Measurements from ENCODE around the gene APOC4.
"Not testable (repeated sequence)": the region's sequence is repeated elsewhere in the genome, so short reads cannot be mapped to it uniquely, and the experiment has no call there.

Gene APOC4

DNA sequence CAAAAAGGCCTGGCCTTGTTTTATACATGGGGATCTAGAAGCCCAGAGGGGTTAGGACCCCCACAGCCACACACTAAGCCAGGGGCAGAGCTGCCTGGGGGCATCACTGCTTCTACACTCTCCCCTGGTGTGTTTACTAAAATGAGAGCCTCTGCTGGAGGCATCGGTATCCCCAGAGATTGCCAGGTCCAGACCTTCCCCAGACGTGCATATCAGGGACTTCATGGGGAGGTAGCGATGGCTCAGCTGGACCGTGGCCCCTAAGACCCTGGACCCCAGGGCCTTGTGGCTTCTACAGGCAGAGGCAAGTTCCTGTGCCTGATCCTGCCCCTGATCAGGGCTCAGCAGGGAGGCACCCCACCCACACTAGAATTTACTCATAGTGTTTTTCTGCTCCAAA, 26.6 kb downstream of the APOC4 start:
- DNase-seq (ENCODE audit: low read depth), result no peak
- peaks cover 49% of the 10 kb centered on the region for H3K36me3 ChIP-seq (ENCODE audit: control insufficient read depth, insufficient read depth, low read length, severe bottlenecking)
- H3K4me3 ChIP-seq (ENCODE audit: low read length), result no peak overlapping the region
- H3K27me3 ChIP-seq (replicated peaks; ENCODE audit: control insufficient read depth, insufficient read depth, low read length), result no peaks in the 10 kb centered on the region
- no peaks in the 10 kb centered on the region for H3K9me3 ChIP-seq (ENCODE audit: control insufficient read depth, low read length)
- no peaks in the 10 kb centered on the region for H3K4me1 ChIP-seq (ENCODE audit: control insufficient read depth, insufficient read depth, low read length)
- no peak overlapping the region for H3K9ac ChIP-seq (ENCODE audit: low read length)

DNA sequence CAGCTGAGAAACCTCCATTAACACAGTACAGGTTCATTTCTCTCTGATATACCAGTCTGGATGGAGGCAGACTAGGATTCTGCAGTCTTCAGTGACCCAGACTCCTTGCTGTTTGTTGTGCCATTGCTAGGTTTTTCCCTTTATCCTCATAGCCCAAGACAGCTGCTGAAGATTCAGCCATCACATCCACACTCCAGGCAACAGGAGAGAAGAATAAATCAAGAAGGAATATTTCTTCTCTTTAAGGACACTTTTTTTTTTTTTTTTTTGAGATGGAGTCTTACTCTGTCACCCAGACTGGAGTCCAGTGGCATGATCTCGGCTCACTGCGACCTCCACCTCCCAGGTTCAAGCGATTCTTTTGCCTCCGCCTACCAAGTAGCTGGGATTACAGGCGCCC, 27.4 kb downstream of the APOC4 start:
- Histone ChIP-seq H3K9ac (ENCODE audit: low read length) (no peak overlapping the region), H3K4me1 (ENCODE audit: control insufficient read depth, insufficient read depth, low read length) (peaks cover 2% of the 10 kb centered on the region), H3K9me3 (ENCODE audit: control insufficient read depth, low read length) (no peaks in the 10 kb centered on the region), H3K4me3 (ENCODE audit: low read length) (no peak overlapping the region), H3K27me3 (replicated peaks; ENCODE audit: control insufficient read depth, insufficient read depth, low read length) (no peaks in the 10 kb centered on the region), H3K36me3 (ENCODE audit: control insufficient read depth, insufficient read depth, low read length, severe bottlenecking) (peaks cover 52% of the 10 kb centered on the region)
- DNase-seq (ENCODE audit: low read depth), result no peak

GRCh38 chr19:44971451-44971850, 29.4 kb downstream of the APOC4 start:
- not testable (repeated sequence) for DNase-seq (ENCODE audit: low read depth); H3K27me3 ChIP-seq (replicated peaks; ENCODE audit: control insufficient read depth, insufficient read depth, low read length); H3K4me3 ChIP-seq (ENCODE audit: low read length); H3K9me3 ChIP-seq (ENCODE audit: control insufficient read depth, low read length); H3K9ac ChIP-seq (ENCODE audit: low read length)
- Histone ChIP-seq H3K36me3 (ENCODE audit: control insufficient read depth, insufficient read depth, low read length, severe bottlenecking) (peaks cover 63% of the 10 kb centered on the region), H3K4me1 (ENCODE audit: control insufficient read depth, insufficient read depth, low read length) (peaks cover 10% of the 10 kb centered on the region)

- H3K9ac ChIP-seq (ENCODE audit: low read length), result no peak overlapping the region
- no peak overlapping the region for H3K4me3 ChIP-seq (ENCODE audit: low read length)
- no peaks in the 10 kb centered on the region for H3K27me3 ChIP-seq (replicated peaks; ENCODE audit: control insufficient read depth, insufficient read depth, low read length)
- DNase-seq (ENCODE audit: low read depth), result no peak
- H3K36me3 ChIP-seq (ENCODE audit: control insufficient read depth, insufficient read depth, low read length, severe bottlenecking), result peaks cover 69% of the 10 kb centered on the region
- H3K9me3 ChIP-seq (ENCODE audit: control insufficient read depth, low read length), result no peaks in the 10 kb centered on the region
- peaks cover 10% of the 10 kb centered on the region for H3K4me1 ChIP-seq (ENCODE audit: control insufficient read depth, insufficient read depth, low read length)
These were observed 30.8 kb downstream of the APOC4 start for GRCh38 chr19:44972802-44973201.

GRCh38 chr19:44973982-44974735, 32.1 kb downstream of the APOC4 start:
- H3K4me1 ChIP-seq (ENCODE audit: control insufficient read depth, insufficient read depth, low read length), result peaks cover 10% of the 10 kb centered on the region
- H3K9ac ChIP-seq (ENCODE audit: low read length), result no peak overlapping the region
- no peaks in the 10 kb centered on the region for H3K27me3 ChIP-seq (replicated peaks; ENCODE audit: control insufficient read depth, insufficient read depth, low read length)
- peaks cover 68% of the 10 kb centered on the region for H3K36me3 ChIP-seq (ENCODE audit: control insufficient read depth, insufficient read depth, low read length, severe bottlenecking)
- H3K9me3 ChIP-seq (ENCODE audit: control insufficient read depth, low read length), result no peaks in the 10 kb centered on the region
- no peak for DNase-seq (ENCODE audit: low read depth)
- H3K4me3 ChIP-seq (ENCODE audit: low read length), result no peak overlapping the region

- Histone ChIP-seq H3K27me3 (replicated peaks; ENCODE audit: control insufficient read depth, insufficient read depth, low read length) (no peaks in the 10 kb centered on the region), H3K36me3 (ENCODE audit: control insufficient read depth, insufficient read depth, low read length, severe bottlenecking) (peaks cover 72% of the 10 kb centered on the region), H3K4me1 (ENCODE audit: control insufficient read depth, insufficient read depth, low read length) (peaks cover 10% of the 10 kb centered on the region), H3K9ac (ENCODE audit: low read length) (peak overlapping the region; percentile 18), H3K9me3 (ENCODE audit: control insufficient read depth, low read length) (no peaks in the 10 kb centered on the region), H3K4me3 (ENCODE audit: low read length) (no peak overlapping the region)
- DNase-seq (ENCODE audit: low read depth), result no peak
These were observed 32.8 kb downstream of the APOC4 start for GRCh38 chr19:44974857-44975256.

DNA sequence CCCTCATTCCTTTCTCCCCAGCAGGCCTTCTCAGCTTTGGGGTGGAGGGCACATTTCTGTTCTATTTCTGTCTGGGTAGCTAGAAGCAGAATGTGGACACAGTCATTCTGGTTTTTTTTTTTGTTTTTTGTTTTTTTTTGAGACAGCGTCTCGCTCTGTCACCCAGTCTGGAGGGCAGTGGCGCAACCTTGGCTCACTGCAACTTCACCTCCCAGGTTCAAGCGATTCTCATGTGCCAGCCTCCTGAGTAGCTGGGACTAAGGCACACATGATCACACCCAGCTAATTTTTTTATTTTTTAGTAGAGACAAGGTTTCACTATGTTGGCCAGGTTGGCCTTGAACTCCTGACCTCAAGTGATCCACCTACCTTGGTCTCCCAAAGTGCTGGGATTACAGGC, 33.4 kb downstream of the APOC4 start:
- Histone ChIP-seq H3K9ac (ENCODE audit: low read length) (peak overlapping the region; percentile 18), H3K4me3 (ENCODE audit: low read length) (no peak overlapping the region), H3K27me3 (replicated peaks; ENCODE audit: control insufficient read depth, insufficient read depth, low read length) (no peaks in the 10 kb centered on the region), H3K4me1 (ENCODE audit: control insufficient read depth, insufficient read depth, low read length) (peaks cover 10% of the 10 kb centered on the region), H3K36me3 (ENCODE audit: control insufficient read depth, insufficient read depth, low read length, severe bottlenecking) (peaks cover 75% of the 10 kb centered on the region), H3K9me3 (ENCODE audit: control insufficient read depth, low read length) (no peaks in the 10 kb centered on the region)
- DNase-seq (ENCODE audit: low read depth), result no peak

DNA sequence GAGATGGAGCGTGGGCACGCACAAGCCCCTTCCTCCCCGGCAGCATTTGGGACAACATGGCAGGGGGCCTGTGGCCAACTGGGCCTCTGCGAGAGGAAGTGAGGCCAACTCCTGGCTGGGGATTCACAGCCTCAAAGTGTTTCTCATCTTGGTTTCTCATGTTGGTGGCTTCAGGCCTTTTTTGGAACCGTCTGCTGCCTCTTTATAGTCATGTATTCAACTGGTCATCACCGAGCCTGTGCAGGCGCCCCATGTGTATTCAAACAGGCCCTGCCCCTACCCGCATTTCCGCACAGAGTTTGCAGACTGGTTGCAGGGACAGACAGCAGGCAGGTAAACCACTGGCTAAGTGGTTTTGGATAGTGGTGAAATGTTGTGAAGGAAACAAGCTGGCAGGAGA, 42.0 kb downstream of the APOC4 start:
- H3K36me3 ChIP-seq (ENCODE audit: control insufficient read depth, insufficient read depth, low read length, severe bottlenecking), result peaks cover 80% of the 10 kb centered on the region
- H3K9me3 ChIP-seq (ENCODE audit: control insufficient read depth, low read length), result no peaks in the 10 kb centered on the region

GRCh38 chr19:44985445-44985844, 43.4 kb downstream of the APOC4 start:
- H3K36me3 ChIP-seq (ENCODE audit: control insufficient read depth, insufficient read depth, low read length, severe bottlenecking), result peaks cover 78% of the 10 kb centered on the region
- peaks cover 9% of the 10 kb centered on the region for H3K4me1 ChIP-seq (ENCODE audit: control insufficient read depth, insufficient read depth, low read length)
- H3K9me3 ChIP-seq (ENCODE audit: control insufficient read depth, low read length), result no peaks in the 10 kb centered on the region
- H3K27me3 ChIP-seq (replicated peaks; ENCODE audit: control insufficient read depth, insufficient read depth, low read length), result no peaks in the 10 kb centered on the region
- no peak overlapping the region for H3K9ac ChIP-seq (ENCODE audit: low read length)
- no peak for DNase-seq (ENCODE audit: low read depth)
- H3K4me3 ChIP-seq (ENCODE audit: low read length), result no peak overlapping the region

More for the DNA sequence above, 42.0 kb downstream of the APOC4 start:
- H3K9ac ChIP-seq (ENCODE audit: low read length), result no peak overlapping the region
- no peak for DNase-seq (ENCODE audit: low read depth)
- H3K4me1 ChIP-seq (ENCODE audit: control insufficient read depth, insufficient read depth, low read length), result peaks cover 9% of the 10 kb centered on the region
- no peak overlapping the region for H3K4me3 ChIP-seq (ENCODE audit: low read length)
- no peaks in the 10 kb centered on the region for H3K27me3 ChIP-seq (replicated peaks; ENCODE audit: control insufficient read depth, insufficient read depth, low read length)

DNA sequence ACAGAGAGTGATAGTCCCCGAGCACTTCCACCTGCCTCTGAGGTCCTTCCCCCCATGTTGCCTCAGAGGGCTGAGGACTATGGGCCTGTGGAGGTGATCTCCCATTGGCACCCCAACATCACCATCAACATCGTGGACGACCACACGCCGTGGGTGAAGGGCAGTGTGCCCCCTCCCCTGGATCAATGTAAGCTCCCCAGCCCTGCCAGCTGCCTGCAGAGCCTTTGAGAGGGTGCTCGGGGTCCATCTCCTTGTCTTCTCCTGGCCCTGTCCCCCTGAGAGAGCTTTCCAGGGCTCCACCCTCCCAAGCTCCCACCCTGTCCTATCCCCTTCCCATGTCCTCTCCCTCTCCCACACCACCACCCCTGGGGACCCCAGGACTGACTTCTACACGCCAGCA, 44.4 kb downstream of the APOC4 start:
- peaks cover 9% of the 10 kb centered on the region for H3K4me1 ChIP-seq (ENCODE audit: control insufficient read depth, insufficient read depth, low read length)
- H3K9me3 ChIP-seq (ENCODE audit: control insufficient read depth, low read length), result no peaks in the 10 kb centered on the region
- H3K4me3 ChIP-seq (ENCODE audit: low read length), result no peak overlapping the region
- H3K36me3 ChIP-seq (ENCODE audit: control insufficient read depth, insufficient read depth, low read length, severe bottlenecking), result peaks cover 85% of the 10 kb centered on the region
- DNase-seq (ENCODE audit: low read depth), result no peak
- H3K27me3 ChIP-seq (replicated peaks; ENCODE audit: control insufficient read depth, insufficient read depth, low read length), result no peaks in the 10 kb centered on the region
- H3K9ac ChIP-seq (ENCODE audit: low read length), result no peak overlapping the region

- Histone ChIP-seq H3K9me3 (ENCODE audit: control insufficient read depth, low read length) (no peaks in the 10 kb centered on the region), H3K27me3 (replicated peaks; ENCODE audit: control insufficient read depth, insufficient read depth, low read length) (no peaks in the 10 kb centered on the region), H3K9ac (ENCODE audit: low read length) (peak overlapping the region; percentile 22), H3K4me3 (ENCODE audit: low read length) (no peak overlapping the region), H3K36me3 (ENCODE audit: control insufficient read depth, insufficient read depth, low read length, severe bottlenecking) (peaks cover 85% of the 10 kb centered on the region), H3K4me1 (ENCODE audit: control insufficient read depth, insufficient read depth, low read length) (peaks cover 9% of the 10 kb centered on the region)
- DNase-seq (ENCODE audit: low read depth), result no peak
These were observed 45.2 kb downstream of the APOC4 start for GRCh38 chr19:44987148-44987675.

DNA sequence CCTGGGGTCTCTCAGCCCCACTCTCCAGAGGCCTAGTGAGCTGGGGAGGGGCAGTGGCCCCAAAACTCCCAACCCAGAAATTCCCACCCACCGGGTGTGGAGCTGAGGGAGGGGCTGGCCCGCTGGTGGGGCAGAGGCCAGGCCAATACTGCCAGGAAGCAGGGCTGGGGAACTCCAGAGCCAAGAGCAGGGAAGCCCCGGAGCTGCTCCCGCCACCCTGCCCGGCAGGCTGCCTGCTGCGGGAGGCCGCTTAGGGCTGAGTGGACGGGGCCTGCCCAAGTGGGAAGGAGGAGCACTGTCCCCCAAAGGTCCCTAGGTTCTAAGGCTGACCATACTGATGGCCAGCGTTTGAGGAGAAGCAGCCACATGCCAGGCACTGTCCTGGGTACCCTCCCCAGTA, 46.2 kb downstream of the APOC4 start:
- H3K9ac ChIP-seq (ENCODE audit: low read length), result no peak overlapping the region
- no peaks in the 10 kb centered on the region for H3K9me3 ChIP-seq (ENCODE audit: control insufficient read depth, low read length)
- H3K27me3 ChIP-seq (replicated peaks; ENCODE audit: control insufficient read depth, insufficient read depth, low read length), result no peaks in the 10 kb centered on the region
- H3K36me3 ChIP-seq (ENCODE audit: control insufficient read depth, insufficient read depth, low read length, severe bottlenecking), result peaks cover 83% of the 10 kb centered on the region
- DNase-seq (ENCODE audit: low read depth), result no peak
- no peak overlapping the region for H3K4me3 ChIP-seq (ENCODE audit: low read length)
- peaks cover 9% of the 10 kb centered on the region for H3K4me1 ChIP-seq (ENCODE audit: control insufficient read depth, insufficient read depth, low read length)

All from adipocyte (in vitro differentiated cells).